Measurements from ENCODE around the gene LRCH3.
A peak's percentile ranks its signal among the peaks of the same experiment; 100 is the strongest.

LRCH3 gene

DNA sequence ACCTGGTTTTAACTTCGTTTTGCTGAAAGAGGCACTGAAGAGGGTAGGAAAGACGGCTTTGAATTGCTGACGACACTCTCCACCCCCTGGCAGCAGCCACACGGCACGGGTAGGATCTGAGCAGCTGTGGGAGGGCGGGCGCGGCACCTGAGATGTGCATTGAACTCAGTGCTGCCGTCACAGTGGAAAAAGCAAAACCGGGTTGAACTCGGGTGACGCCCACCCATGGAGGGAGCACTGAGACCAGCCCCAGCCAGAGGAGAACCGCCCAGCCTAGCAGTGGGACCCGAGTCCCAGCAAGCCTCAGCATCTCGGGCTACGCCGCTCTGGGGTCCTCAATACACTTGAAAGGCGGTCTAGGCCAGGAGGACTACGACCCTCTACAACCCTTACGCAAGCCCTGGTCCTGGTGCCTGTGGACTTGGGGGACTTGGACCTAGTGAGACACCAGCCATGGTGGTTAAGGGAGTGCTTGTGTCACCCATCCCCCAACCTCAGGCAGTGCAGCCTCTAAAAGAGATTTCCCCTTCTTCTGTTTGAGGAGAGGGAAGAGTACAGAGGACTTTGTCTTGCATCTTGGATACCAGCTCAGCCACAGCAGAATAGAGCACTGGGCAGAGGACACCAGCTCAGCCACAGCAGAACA, 108.9 kb downstream of the LRCH3 start:
- H3K4me2 ChIP-seq (ENCODE audit: low read length), result no peak overlapping the region
- H3K9me3 ChIP-seq (ENCODE audit: control insufficient read depth, low read length), result no peaks in the 10 kb centered on the region
- no peak for TF ChIP-seq CTCF (IDR thresholded peaks at IDR 0.05)
- no peaks in the 10 kb centered on the region for H3K79me2 ChIP-seq
- H3K27ac ChIP-seq, result no peak overlapping the region
- no peaks in the 10 kb centered on the region for H3K36me3 ChIP-seq (ENCODE audit: control insufficient read depth, insufficient read depth, low read length)
- no peaks in the 10 kb centered on the region for H3K27me3 ChIP-seq (ENCODE audit: control insufficient read depth, insufficient read depth, low read length)
- no peak overlapping the region for H2AFZ ChIP-seq
- no peak overlapping the region for H3K4me3 ChIP-seq (ENCODE audit: low read depth, low read length)
- no peak overlapping the region for H3K9ac ChIP-seq
- no peaks in the 10 kb centered on the region for H3K4me1 ChIP-seq

DNA sequence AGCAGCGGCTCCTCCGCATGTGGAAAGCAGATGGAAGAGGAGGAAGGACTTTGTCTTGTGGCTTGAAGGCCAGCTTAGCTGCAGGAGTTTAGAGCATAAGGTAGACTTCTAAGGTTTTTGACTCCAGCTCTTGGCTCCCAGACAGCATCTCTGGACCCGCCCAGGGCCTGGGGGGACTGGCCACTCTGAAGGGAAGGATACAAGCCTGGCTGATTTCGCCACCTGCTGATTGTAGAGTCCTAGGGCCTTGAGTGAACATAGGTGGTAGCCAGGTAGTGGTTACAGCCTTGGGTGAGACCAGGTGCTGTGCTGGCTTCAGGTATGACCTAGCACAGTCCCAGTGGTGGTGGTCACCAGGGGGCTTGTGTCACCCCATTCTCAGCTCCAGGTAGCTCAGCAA, 110.6 kb downstream of the LRCH3 start:
- Histone ChIP-seq H3K4me3 (ENCODE audit: low read depth, low read length) (no peak overlapping the region), H3K79me2 (no peaks in the 10 kb centered on the region), H2AFZ (no peak overlapping the region), H3K27me3 (ENCODE audit: control insufficient read depth, insufficient read depth, low read length) (no peaks in the 10 kb centered on the region), H3K9ac (no peak overlapping the region), H3K4me1 (peaks cover 2% of the 10 kb centered on the region), H3K4me2 (ENCODE audit: low read length) (no peak overlapping the region), H3K36me3 (ENCODE audit: control insufficient read depth, insufficient read depth, low read length) (no peaks in the 10 kb centered on the region), H3K9me3 (ENCODE audit: control insufficient read depth, low read length) (no peaks in the 10 kb centered on the region), H3K27ac (no peak overlapping the region)
- no peak for TF ChIP-seq CTCF (IDR thresholded peaks at IDR 0.05)

DNA sequence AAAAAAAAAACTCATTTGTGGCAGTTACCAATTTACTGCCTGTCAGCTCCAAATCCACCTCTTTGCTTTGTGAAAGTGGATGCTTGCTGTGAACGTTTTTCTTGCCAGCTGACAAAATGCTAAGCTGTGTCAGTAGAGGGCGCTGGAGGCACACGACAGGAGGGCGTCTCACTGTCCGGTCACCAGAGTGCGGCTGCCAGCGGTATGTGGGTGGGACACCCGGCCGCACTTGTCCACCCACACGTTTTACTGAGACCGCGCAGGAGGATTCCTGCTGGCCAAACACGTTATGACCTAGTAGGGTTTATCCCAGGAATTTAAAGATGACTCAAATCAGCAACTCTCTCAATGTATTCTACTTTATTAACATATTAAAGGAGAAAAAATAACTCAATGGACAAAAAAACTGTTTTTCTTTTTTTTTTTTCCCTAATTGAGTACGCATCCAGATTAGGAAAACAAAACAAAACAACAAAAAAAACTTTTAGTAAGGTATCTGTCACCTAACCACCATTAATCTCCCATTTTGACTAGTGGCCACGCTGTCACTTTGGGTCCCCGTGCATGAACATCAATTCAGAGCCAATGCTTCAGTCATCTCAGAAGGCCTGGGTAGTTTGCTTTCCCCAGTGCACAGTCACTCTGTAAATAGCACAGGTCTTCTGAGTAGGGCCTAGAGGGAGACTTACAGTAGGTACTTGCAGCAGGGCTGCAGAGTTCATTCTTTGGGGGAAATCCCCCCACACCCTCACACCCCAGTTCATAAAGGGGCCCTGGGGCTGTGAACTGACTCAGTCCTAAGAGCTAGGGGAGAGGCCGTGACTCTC, 115.2 kb downstream of the LRCH3 start:
- Histone ChIP-seq H3K4me3 (ENCODE audit: low read depth, low read length) (no peak overlapping the region), H3K79me2 (no peaks in the 10 kb centered on the region), H3K27me3 (ENCODE audit: control insufficient read depth, insufficient read depth, low read length) (no peaks in the 10 kb centered on the region), H3K9me3 (ENCODE audit: control insufficient read depth, low read length) (no peaks in the 10 kb centered on the region), H2AFZ (no peak overlapping the region), H3K4me2 (ENCODE audit: low read length) (no peak overlapping the region), H3K4me1 (peaks cover 3% of the 10 kb centered on the region), H3K9ac (no peak overlapping the region), H3K27ac (no peak overlapping the region), H3K36me3 (ENCODE audit: control insufficient read depth, insufficient read depth, low read length) (no peaks in the 10 kb centered on the region)
- TF ChIP-seq CTCF (IDR thresholded peaks at IDR 0.05), result peak; percentile 93

- Histone ChIP-seq H3K27ac (no peak overlapping the region), H3K79me2 (no peaks in the 10 kb centered on the region)
Measured at GRCh38 chr3:197906850-197907187, 115.8 kb downstream of the LRCH3 start.

More at GRCh38 chr3:197906850-197907187, 115.8 kb downstream of the LRCH3 start:
- Histone ChIP-seq H3K4me3 (ENCODE audit: low read depth, low read length) (no peak overlapping the region), H3K27me3 (ENCODE audit: control insufficient read depth, insufficient read depth, low read length) (no peaks in the 10 kb centered on the region), H3K9ac (no peak overlapping the region), H3K36me3 (ENCODE audit: control insufficient read depth, insufficient read depth, low read length) (no peaks in the 10 kb centered on the region), H3K4me1 (peaks cover 3% of the 10 kb centered on the region), H3K9me3 (ENCODE audit: control insufficient read depth, low read length) (no peaks in the 10 kb centered on the region), H3K4me2 (ENCODE audit: low read length) (no peak overlapping the region), H2AFZ (no peak overlapping the region)
- no peak for TF ChIP-seq CTCF (IDR thresholded peaks at IDR 0.05)
